ENCODE results near the gene ITGBL1. TPM values are rescaled to one million over a fixed set of nuclear protein-coding genes. Genes with fewer than 3 reads are reported as not detected.

The ITGBL1 gene
- total and polyA plus RNA-seq, 2 of the 4 experiments (the other 2 are of a cell fraction), result 22.2 to 24.2 TPM

DNA sequence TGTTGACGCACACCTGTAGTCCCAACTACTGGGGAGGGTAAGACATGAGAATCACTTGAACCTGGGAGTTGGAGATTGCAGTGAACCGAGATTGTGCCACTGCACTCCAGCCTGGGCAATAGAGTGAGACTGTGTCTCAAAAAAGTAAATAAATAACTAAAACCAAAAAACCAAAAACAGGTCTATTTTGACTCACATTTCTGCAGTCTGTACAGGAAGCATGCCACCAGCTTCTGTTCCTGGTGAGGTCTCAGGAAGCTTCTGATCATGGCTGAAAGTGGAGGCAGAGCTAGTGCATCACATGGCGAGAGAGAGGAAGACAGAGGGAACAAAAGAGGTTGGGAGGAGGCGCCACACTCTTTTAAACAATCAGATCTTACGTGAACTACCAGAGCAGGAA, 142.5 kb downstream of the ITGBL1 start:
- H3K9me1 ChIP-seq (ENCODE audit: insufficient read depth, low read length), result no peaks in the 10 kb centered on the region
- H4K8ac ChIP-seq (ENCODE audit: low read depth in 2 of 2, low read length in 2 of 2), result no peak overlapping the region
- H2AK9ac ChIP-seq (replicated peaks; ENCODE audit: low read depth, low read length, poor library complexity), result no peak overlapping the region
- H4K91ac ChIP-seq (ENCODE audit: insufficient read depth, low read depth, low read length), result no peak overlapping the region
- CTCF ChIA-PET, result no interaction called here
- no peaks in the 10 kb centered on the region for H3K4me1 ChIP-seq (ENCODE audit: control insufficient read depth, insufficient read depth, low read length)
- ATAC-seq (ENCODE audit: low read depth) (no peak), DNase-seq (no peak)
- H3K56ac ChIP-seq (ENCODE audit: extremely low read depth, insufficient read depth, low read length), result no peak overlapping the region
- POLR2A ChIA-PET (ENCODE audit: unreplicated experiment), result no interaction called here
- no peak overlapping the region for H3K23ac ChIP-seq (ENCODE audit: low read depth, low read length)
- no peaks in the 10 kb centered on the region for H3K9me3 ChIP-seq (ENCODE audit: control insufficient read depth, insufficient read depth, low read length)
- no peak overlapping the region for H2AFZ ChIP-seq (replicated peaks; ENCODE audit: low read length, poor library complexity)
- H3K79me1 ChIP-seq (ENCODE audit: low read depth in 1 of 2, low read length in 2 of 2), result no peaks in the 10 kb centered on the region
- H4K5ac ChIP-seq (ENCODE audit: low read depth, low read length), result no peak overlapping the region
- no TSS peak for BruUV-seq (replicated peaks)
- H2BK120ac ChIP-seq (ENCODE audit: low read depth, low read length), result no peak overlapping the region
- no peak overlapping the region for H3K14ac ChIP-seq (replicated peaks; ENCODE audit: low read depth, low read length)
- no CpG with 5 or more reads among the region's 5 CpGs for WGBS, 2 experiments (ENCODE audit: extremely low coverage in 2 of 2, insufficient read length in 1 of 2)
- H3K27ac ChIP-seq (ENCODE audit: insufficient read depth, low read length), result no peak overlapping the region
- H2AK5ac ChIP-seq (ENCODE audit: low read depth, low read length), result no peak overlapping the region
- no peaks in the 10 kb centered on the region for H4K20me1 ChIP-seq (ENCODE audit: insufficient read depth, low read length)
- in situ Hi-C loops (cut with MboI; ENCODE audit: low sequenced_read_pairs) (no loop called here), intact Hi-C loops (cut with micrococcal nuclease) (no loop called here), dilution Hi-C loops (cut with HindIII; ENCODE audit: low sequenced_read_pairs, unreplicated experiment) (no loop called here)
- no peak overlapping the region for H3K4me2 ChIP-seq (ENCODE audit: low read depth, low read length)
- no peak overlapping the region for H2BK5ac ChIP-seq (ENCODE audit: low read depth, low read length, poor library complexity, severe bottlenecking)
- no peaks in the 10 kb centered on the region for H3K27me3 ChIP-seq (ENCODE audit: control insufficient read depth, insufficient read depth, low read length)
- H3K4me3 ChIP-seq (ENCODE audit: insufficient read depth, low read depth, low read length), result no peak overlapping the region
- H3K18ac ChIP-seq (ENCODE audit: low read depth, low read length), result no peak overlapping the region
- no peak overlapping the region for H3K4ac ChIP-seq (ENCODE audit: low read depth, low read length)
- no peaks in the 10 kb centered on the region for H3K36me3 ChIP-seq (ENCODE audit: control insufficient read depth, insufficient read depth, low read length)
- H3K9ac ChIP-seq (ENCODE audit: low read depth, low read length), result no peak overlapping the region
- H2BK20ac ChIP-seq (ENCODE audit: low read depth, low read length), result no peak overlapping the region
- no peak overlapping the region for H2BK15ac ChIP-seq (ENCODE audit: low read depth, low read length)
- TF ChIP-seq RFX5 (IDR thresholded peaks at IDR 0.05; ENCODE audit: low read depth, low read length) (no peak), MAFK (IDR thresholded peaks at IDR 0.05; ENCODE audit: low read depth, low read length) (no peak), BHLHE40 (IDR thresholded peaks at IDR 0.05; ENCODE audit: low read depth, low read length) (no peak), MAZ (IDR thresholded peaks at IDR 0.05; ENCODE audit: borderline replicate concordance, low read depth, low read length) (no peak), RAD21 (IDR thresholded peaks at IDR 0.05; ENCODE audit: low read length) (no peak), CHD1 (IDR thresholded peaks at IDR 0.05; ENCODE audit: low read depth, low read length) (no peak), FOS (IDR thresholded peaks at IDR 0.05; ENCODE audit: low read depth, low read length) (no peak), SMC3 (IDR thresholded peaks at IDR 0.05; ENCODE audit: low read depth, low read length) (no peak)

Data from IMR-90 (cell line).